Lower leg skin (tissue), 4 donors: ENCODE results near the gene DCLRE1A. TPM values are rescaled to one million over a fixed set of nuclear protein-coding genes. Genes with fewer than 3 reads are reported as not detected.

Experiments used
- DNase-seq, 2 donors: peaks; one replicate each; pipeline ENCODE4 v3.0.0-alpha.2; 2019; ENCODE audit warnings: low spot score in 2 of 2
- H3K4me3 ChIP-seq: fragments of 200-600 bp; sonication (generic); 2 replicates; pipeline ENCODE4 v1.5.1; 2017; ENCODE audit warnings: mild to moderate bottlenecking, low read depth; ENCODE audit not compliant: poor library complexity, severe bottlenecking
- POLR2A ChIP-seq, 2 donors: fragments of 450-650 bp; IDR thresholded peaks; one replicate each; pipeline ENCODE4 v1.6.1; 2016 to 2017; ENCODE audit warnings: antibody characterized with exemption in 2 of 2, mild to moderate bottlenecking in 1 of 2, moderate library complexity in 1 of 2
- WGBS, 2 donors: methylation state at CpG; one replicate each; pipeline ENCODE4 v1.1.5; 2018; 5-methylcytosine and 5-hydroxymethylcytosine counted together
- intact Hi-C: fragments of 100-400 bp; cut with DNase I; formaldehyde crosslinking; loops from one replicate; pipeline ENCODE4 v1.15.0; 2023; ENCODE audit warnings: low total_unique reads
- total RNA-seq, 4 donors: library from RNA; depleted of rRNA; stranded (reverse); fragments of >200 nt; gene quantifications; one replicate each; pipeline ENCODE4 v1.1.0, GENCODE V29; 2016
- TF ChIP-seq, protein P1 (sequence below), 3 donors: fragments of 450-650 bp; IDR thresholded peaks; one replicate each; pipeline ENCODE4 v1.5.1; 2016; ENCODE audit warnings: antibody characterized with exemption in 3 of 3, mild to moderate bottlenecking in 3 of 3, moderate library complexity in 2 of 3

The DCLRE1A gene
- total RNA-seq, 4 donors from 2014 or later = 2.1 to 5.5 (median 3.8) TPM

DNA sequence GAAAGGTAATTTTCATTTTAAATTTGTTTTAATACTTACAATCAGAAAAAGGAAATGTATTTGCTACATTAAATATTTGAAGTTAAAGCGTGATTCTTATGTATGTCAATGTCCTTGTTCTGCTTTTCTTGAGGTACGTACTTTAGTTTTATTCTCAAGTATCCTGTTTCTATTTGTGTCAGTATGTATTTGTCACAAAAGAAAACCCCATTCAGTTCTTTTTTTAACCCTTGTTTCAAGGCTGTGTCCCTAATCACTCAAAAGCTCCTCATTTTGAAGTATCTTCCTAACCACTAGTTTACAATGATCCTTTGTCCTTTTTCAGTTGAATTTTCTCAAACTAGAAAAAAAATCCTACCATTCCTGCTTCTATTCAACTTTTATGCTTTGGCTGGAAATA is 25.8 kb upstream of the DCLRE1A start:
- no peak for DNase-seq
- WGBS, 2 donors = 88 to 91% methylated on average over 2 of the region's 2 CpGs
- TF ChIP-seq, protein P1, sequence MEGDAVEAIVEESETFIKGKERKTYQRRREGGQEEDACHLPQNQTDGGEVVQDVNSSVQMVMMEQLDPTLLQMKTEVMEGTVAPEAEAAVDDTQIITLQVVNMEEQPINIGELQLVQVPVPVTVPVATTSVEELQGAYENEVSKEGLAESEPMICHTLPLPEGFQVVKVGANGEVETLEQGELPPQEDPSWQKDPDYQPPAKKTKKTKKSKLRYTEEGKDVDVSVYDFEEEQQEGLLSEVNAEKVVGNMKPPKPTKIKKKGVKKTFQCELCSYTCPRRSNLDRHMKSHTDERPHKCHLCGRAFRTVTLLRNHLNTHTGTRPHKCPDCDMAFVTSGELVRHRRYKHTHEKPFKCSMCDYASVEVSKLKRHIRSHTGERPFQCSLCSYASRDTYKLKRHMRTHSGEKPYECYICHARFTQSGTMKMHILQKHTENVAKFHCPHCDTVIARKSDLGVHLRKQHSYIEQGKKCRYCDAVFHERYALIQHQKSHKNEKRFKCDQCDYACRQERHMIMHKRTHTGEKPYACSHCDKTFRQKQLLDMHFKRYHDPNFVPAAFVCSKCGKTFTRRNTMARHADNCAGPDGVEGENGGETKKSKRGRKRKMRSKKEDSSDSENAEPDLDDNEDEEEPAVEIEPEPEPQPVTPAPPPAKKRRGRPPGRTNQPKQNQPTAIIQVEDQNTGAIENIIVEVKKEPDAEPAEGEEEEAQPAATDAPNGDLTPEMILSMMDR (IDR thresholded peaks at IDR 0.05) = no peak
- no peak for TF ChIP-seq POLR2A (IDR thresholded peaks at IDR 0.05)
- intact Hi-C loops = no loop called here
- H3K4me3 ChIP-seq = no peak overlapping the region

DNA sequence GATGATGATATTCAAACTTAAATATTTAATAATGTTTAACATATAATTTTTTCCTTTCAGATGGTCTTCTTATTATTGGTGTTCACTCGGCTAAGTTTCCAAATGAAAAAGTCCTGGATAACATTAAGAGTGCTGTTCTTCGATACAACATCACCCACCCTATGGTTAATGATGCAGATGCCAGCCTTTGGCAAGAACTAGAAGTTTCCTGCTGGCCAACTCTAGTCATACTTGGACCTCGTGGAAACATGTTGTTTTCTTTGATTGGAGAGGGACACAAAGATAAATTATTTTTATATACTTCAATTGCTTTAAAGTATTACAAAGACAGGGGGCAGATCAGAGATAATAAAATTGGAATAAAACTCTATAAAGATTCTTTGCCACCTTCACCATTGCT is 22.6 kb upstream of the DCLRE1A start:
- H3K4me3 ChIP-seq = no peak overlapping the region
- DNase-seq = no peak
- WGBS, 2 donors = 67 to 81% methylated on average over 3 of the region's 3 CpGs
- intact Hi-C loops = no loop called here
- TF ChIP-seq, protein P1 (IDR thresholded peaks at IDR 0.05) = no peak
- TF ChIP-seq POLR2A (IDR thresholded peaks at IDR 0.05) = no peak

DNA sequence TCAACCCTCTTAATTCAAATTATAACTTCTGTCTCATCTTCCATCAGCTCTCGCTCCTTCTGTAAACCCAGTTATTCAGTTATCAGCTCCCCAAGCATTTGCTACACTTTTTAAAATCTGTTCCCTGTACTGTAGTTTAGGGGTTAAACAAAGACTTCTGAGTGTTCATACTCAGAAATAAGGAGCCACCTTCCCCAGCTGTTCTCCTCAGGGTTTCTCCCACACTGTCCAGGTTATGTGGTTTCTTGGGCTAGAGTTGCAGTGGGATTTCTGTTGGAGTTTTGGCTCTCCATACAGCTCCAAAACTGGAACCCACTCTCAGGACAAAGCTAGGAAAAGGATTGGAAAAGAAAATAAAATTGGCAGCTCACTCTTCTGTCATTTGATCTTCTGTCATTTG is 21.3 kb upstream of the DCLRE1A start:
- 100% methylated on average over 1 of the region's 1 CpG for WGBS, 2 donors
- intact Hi-C loops = no loop called here
- no peak for DNase-seq
- no peak for TF ChIP-seq POLR2A (IDR thresholded peaks at IDR 0.05)
- TF ChIP-seq, protein P1 (IDR thresholded peaks at IDR 0.05) = no peak
- H3K4me3 ChIP-seq = no peak overlapping the region

DNA sequence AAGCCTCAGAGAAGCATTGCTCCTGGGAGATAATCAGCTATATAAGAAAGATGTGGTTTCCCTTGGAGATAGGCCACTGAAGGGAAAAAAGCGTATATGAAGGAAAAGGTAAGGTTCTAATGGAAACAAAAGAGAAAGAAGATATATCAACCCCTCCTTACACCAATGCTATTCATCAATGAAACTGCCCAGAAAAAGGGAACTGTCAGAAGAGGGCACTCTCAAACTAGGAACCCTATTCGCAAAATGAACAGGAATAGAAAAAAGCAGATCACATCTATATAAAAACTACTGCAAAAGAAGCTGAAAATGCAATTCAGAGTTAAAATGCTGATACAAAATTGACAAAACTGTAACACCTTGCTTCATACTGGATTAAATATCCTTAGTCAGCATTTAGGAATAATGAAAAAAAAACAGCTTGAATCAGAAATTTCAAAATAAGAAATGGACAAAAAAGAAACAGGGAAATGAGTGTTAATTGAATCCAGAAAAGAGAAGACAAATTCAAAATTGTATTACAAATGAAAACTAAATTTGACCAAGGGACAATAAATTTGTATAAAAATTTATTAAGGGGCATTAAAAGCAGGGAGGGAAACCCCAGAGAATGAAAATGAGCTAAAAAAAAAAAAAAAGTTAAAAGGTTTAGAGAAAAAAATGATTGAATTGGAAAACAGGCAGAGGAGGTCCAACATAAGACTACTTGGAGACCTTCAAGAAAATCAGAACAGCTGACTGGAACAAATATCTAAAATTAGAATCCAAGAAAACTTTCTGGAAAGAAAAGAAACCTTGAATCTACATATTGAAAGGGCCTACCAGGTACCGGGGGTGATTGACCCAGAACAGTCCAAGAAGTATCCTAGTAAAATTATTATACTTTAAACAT is 18.5 kb upstream of the DCLRE1A start:
- intact Hi-C loops = no loop called here
- H3K4me3 ChIP-seq = no peak overlapping the region
- TF ChIP-seq, protein P1 (IDR thresholded peaks at IDR 0.05) = no peak
- TF ChIP-seq POLR2A (IDR thresholded peaks at IDR 0.05) = no peak
- DNase-seq = no peak
- 95 to 99% methylated on average over 3 of the region's 3 CpGs for WGBS, 2 donors

DNA sequence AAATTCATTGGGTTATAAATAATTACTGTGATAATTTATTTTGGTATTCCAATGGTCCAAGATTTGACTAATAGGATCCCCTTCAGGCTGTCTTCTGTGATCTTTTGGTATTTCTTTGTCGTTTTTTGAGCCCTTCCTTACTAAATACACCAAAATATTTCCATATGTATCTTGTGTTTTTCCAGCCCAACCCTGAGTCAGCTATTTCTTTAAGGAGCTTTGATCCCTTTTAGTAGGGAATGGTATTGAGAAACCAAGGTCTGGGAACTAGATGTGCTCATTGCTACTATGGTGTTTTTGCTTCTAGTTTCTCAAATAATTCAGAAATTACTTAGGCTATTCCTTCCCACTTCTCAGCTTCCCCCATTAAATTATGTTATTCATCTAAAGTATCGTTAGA is 15.9 kb upstream of the DCLRE1A start:
- 82 to 85% methylated on average over 2 of the region's 2 CpGs for WGBS, 2 donors
- H3K4me3 ChIP-seq = no peak overlapping the region
- no peak for TF ChIP-seq POLR2A (IDR thresholded peaks at IDR 0.05)
- TF ChIP-seq, protein P1 (IDR thresholded peaks at IDR 0.05) = no peak
- DNase-seq = no peak
- intact Hi-C loops = no loop called here
